NCI-H1092 treated with DMSO at 0.1 percent for 48 hours (cell line): ENCODE measurements around the gene RNF157.
"Not testable (repeated sequence)": the region's sequence is repeated elsewhere in the genome, so short reads cannot be mapped to it uniquely, and the experiment has no call there.

Source experiments
- DNase-seq: peaks from one replicate; lab custom pipeline; 2025; lab: John Stamatoyannopoulos, UW

The RNF157 gene

GRCh38 chr17:76254275-76254674 is 14.0 kb upstream of the RNF157 start:
- DNase-seq = no peak

GRCh38 chr17:76253841-76254240 is 13.5 kb upstream of the RNF157 start:
- DNase-seq = no peak

GRCh38 chr17:76252967-76253766 is 12.9 kb upstream of the RNF157 start:
- not testable (repeated sequence) for DNase-seq

- no peak for DNase-seq
These were observed 12.0 kb upstream of the RNF157 start for GRCh38 chr17:76252040-76252954.

GRCh38 chr17:76251478-76252039 is 11.3 kb upstream of the RNF157 start:
- no peak for DNase-seq

GRCh38 chr17:76250141-76250540 is 9.8 kb upstream of the RNF157 start:
- no peak for DNase-seq

GRCh38 chr17:76248013-76248782 is 7.9 kb upstream of the RNF157 start:
- DNase-seq = no peak

GRCh38 chr17:76247304-76247703 is 7.0 kb upstream of the RNF157 start:
- DNase-seq = no peak

GRCh38 chr17:76246080-76247066 is 6.1 kb upstream of the RNF157 start:
- DNase-seq = no peak

GRCh38 chr17:76244721-76245120 is 4.4 kb upstream of the RNF157 start:
- not testable (repeated sequence) for DNase-seq

GRCh38 chr17:76243826-76244679 is 3.8 kb upstream of the RNF157 start:
- no peak for DNase-seq

- DNase-seq = no peak
These were observed 1.5 kb upstream of the RNF157 start for GRCh38 chr17:76241691-76242255.

- no peak for DNase-seq
These were observed 878 bp upstream of the RNF157 start for GRCh38 chr17:76241204-76241538.

- DNase-seq = no peak
These were observed 587 bp downstream of the RNF157 start for GRCh38 chr17:76239538-76240274.

- DNase-seq = no peak
These were observed 1.3 kb downstream of the RNF157 start for GRCh38 chr17:76238847-76239537.

- DNase-seq = no peak
These were observed 2.4 kb downstream of the RNF157 start for GRCh38 chr17:76237859-76238313.

GRCh38 chr17:76236603-76237002 is 3.7 kb downstream of the RNF157 start:
- DNase-seq = no peak

- no peak for DNase-seq
These were observed 4.4 kb downstream of the RNF157 start for GRCh38 chr17:76235883-76236282.
